HG03432 (cell line): ENCODE measurements around the gene TSPAN5.
A peak's percentile ranks its signal among the peaks of the same experiment; 100 is the strongest.

Experiments used
- ATAC-seq: cut with Tn5 transposase; IDR thresholded peaks from one replicate; pipeline ENCODE4 v1.9.1; 2021; ENCODE audit warnings: mild to moderate bottlenecking, moderate library complexity; ENCODE audit not compliant: unreplicated experiment

Gene TSPAN5

DNA sequence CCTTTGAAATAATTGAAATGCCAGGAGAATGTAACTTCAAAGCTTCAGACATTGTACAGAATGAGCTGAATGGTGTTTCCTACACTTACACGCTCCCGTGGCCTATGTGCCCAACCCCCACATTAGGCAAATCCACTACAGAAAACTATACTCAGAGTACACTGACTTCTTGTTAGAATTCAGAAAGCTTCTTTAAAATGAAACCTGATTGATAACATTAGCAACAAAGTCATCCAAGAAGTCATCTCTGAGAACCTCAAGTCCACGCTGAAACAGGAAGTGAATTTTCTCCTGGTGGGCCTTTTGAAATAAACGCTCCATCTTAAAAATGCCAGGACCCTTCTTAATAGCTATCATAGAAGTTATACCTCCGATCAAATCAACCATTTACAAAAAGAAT, 136.3 kb downstream of the TSPAN5 start:
- no peak for ATAC-seq

DNA sequence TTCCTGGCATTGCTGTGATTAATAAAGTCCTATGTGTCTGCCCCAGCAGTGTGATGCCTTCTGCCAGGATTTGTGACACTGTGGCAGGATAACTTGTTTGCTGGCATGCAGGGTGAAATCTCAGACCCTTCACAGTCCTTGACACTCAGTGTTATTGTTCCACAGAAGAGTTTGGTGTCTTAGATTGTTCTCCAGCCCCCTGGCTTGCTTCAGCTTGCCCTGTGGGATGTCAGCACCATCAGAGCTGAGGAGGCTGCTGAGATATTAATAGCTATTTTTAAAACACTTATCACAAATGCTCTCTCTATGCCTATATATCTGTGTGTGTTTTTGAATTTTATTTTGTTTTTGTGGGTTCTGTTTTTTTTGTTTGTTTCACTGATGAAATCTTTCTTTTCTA, 136.9 kb downstream of the TSPAN5 start:
- ATAC-seq: no peak

DNA sequence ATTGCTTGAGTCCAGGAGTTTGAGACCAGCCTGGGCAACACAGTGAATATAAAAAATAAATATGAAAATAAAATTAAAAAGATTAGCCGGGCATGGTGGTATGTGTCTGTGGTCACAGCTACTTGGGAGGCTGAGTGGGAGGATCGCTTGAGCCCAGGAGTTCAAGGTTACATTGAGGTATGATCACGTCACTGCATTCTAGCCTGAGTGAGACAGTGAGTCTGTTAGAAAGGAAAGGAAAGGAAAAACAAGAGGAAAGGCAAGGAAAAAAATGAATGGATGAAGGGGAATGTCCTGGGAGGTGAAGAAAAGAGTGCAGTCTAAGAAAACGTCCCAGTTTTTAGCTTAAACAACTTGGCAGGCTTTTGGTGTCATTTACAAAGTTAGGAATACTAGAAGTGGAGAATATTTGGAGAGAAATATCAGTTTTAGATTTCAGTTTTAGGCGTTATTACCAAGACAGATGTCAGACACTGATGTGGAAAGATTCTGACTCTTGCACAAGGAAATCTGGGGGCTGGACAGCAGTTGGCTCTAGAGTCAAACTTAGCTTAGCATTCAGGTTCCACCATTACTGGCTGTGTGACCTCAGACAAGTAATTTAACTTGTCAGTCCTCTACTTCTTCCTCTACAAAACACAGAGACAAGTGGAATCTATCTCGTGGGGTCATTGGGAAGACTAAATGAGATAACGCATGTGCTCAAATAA, 139.0 kb downstream of the TSPAN5 start:
- ATAC-seq: no peak

DNA sequence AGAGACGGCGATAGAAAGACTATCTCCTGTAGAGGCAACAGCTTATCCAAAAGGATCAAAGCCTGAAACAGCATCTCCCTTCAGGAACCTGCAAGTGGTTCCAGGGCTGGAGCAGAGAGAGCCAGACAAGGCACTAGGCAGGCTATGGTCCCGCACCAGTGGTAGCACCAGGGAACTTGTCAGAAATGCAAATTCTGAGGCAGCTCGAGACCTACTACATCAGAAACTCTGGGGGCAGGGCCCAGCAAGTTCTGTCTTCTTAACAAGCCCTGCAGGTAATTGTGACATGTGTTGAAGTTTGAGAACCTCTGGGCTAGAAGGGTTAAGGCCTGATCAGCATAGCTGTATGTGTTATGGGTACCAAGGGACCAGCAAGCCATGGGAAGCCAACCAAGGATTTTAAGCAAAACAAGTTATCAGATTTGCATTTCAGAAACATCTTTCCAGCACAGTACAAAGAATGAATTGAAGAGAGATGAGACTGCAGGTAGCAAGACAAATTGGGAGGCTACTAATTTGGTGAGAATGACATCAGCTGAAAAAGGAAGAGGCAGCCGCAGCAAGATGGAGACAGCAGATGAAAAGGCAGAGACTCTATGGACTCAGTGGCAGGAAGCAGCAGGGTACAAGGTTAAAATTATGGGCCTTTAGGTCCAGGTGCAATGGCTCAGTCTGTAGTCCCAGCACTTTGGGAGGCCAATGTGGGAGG, 139.7 kb downstream of the TSPAN5 start:
- ATAC-seq: peak; percentile 97

DNA sequence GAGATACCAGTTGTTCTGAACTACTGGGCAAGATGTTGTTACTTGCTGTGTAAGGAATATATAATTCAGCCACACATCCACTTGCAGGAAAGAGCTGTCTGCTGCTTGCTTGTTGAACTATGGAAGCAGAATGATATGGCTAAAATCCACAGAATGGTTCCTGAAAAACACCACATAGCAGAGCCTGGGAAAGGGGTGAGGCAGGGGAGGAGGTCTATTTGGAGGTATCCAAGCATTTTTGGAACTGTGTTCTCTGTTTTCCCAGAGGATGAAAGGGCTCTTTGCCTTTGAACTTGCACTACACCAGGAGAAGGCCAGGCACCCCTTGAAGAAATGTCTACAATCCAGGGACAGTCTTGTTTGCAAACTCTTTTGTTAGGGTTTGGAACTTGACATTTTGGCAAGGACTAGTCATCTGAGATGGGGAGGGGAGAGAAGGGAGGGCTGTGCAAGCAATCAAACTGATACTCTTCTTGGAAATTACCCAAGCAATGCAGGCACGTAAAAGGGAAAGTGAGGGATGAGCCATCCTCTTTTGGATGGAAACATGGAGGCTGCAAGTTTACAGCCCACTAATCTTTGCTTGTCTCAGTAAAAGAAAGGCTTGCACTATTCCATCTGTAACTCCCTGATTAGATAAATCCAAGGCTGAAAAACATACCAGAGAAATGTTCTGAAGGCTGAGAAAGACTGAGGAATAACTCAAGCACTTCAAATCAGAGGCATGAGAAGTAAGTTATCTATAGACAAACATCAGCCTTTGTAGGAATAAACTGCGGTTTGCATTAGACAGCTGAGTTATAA, 141.0 kb downstream of the TSPAN5 start:
- no peak for ATAC-seq

DNA sequence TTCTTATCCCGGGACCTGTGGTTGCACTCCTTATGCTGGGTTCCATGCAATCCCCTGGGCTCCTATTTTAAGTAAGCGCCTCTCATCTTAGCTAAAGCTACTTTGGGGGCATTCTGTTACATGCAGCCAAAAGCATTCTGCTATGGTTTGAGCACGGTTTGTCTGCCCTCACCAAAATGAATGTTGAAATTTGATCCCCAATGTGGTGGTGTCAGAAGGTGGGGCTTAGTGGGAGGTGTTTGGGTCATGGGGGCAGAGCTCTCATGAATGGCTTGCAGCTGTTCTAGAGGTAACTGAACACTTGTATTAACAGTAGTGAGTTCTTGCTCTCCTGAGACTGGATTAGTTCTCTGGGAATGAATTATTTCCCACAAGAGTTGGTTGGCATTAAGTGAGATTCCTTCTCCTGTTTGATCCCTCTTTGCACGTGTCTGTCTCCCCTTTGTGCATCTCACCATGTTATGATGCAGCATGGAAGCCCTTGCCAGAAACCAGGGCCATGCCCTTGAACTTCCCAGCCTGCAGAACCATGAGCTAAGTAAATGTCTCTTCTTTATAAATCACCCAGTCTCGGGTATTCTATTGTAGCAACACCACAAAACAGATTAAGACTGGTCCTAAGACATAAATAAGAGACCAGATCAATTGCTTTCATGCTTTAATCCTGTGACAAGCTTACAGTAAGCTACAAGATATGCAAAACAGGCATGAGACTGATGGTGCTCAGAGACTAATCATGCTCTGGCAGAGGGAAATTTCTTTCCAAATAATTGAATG, 141.8 kb downstream of the TSPAN5 start:
- no peak for ATAC-seq

DNA sequence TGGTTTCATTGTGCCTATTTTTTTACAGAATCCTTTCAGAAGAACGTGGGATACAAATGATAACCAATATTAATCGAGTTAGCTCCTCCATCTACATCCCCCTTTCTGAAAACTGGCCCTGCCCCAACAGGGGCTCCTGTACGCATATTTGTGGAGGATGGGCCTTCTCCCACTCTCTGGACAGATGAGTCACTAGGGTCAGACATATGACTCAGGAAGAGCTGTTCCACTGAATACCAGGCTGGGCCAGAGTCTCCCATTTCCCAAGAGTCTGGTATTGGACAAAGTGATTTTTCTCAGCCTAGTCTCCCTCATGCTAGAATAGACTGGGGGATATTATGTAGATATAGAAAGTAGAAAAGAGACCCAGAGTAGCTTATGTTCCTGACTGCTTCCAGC, 142.4 kb downstream of the TSPAN5 start:
- no peak for ATAC-seq

DNA sequence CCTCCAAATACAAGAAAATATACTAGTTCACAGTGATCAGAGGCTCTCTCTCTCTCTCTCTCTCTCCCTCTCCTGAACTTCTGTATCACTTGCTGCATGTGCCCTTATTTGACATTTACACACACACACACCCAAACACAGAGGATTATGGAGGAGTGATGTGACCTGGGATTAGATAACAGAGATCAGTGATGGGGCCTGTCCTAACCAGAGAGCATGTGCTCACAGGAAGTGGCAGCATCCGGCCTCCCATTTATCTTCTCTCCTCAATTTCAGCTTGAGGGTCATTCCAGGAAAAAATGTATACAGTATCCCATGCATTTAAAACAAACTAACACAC, 143.0 kb downstream of the TSPAN5 start:
- ATAC-seq: no peak

DNA sequence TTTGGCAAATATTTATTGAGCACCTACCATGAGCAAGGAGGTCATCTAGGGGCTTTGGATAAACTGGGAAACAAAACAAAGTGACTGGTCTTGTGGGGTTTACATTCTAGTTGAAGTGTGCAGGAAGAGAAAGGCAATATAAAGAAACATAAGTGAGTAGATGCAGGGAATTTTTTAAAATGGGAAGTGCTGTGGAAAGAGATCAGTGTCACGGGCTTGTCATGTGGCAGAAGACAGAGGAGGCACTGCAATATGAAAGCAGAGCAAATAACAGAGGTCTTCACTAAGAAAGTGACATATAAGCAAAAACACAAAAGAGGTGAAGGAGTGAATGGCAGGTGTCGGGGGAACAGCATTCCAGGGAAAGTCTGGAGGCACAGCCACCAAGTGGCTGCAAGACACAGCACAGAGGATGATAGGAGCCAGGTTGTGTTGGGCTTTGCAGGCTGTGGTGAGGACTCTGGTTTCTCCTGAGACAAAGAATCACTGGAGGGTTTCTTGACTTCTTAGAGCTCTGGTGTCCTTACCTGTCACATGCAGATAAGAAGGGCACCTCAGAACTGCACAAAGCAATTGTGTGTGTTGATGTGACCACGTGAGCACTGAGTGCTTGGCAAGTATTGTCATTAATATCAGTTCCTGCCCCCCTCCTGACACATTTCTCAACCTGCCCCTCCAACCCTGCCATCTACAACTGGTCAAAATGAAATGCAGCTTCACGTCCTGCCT, 143.5 kb downstream of the TSPAN5 start:
- no peak for ATAC-seq

DNA sequence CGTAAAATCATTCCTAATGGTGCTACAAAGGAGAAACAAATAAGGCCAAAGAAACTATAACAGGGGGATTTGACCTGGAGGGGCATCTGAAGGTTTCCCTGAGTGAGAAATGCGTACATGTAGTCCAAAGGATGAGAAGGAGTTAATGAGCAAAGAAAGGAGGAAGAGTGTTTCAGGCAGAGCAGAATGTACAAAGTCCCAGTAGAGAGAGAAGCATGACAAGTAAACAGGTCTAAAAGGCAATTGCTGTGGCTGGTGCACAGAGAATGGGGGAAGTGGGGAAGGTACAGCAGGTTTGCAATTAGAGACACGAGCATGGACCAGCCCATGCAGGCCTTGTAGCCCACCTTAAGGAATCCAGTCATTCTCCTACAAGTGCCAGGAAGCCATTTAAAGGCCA, 145.5 kb downstream of the TSPAN5 start:
- no peak for ATAC-seq

DNA sequence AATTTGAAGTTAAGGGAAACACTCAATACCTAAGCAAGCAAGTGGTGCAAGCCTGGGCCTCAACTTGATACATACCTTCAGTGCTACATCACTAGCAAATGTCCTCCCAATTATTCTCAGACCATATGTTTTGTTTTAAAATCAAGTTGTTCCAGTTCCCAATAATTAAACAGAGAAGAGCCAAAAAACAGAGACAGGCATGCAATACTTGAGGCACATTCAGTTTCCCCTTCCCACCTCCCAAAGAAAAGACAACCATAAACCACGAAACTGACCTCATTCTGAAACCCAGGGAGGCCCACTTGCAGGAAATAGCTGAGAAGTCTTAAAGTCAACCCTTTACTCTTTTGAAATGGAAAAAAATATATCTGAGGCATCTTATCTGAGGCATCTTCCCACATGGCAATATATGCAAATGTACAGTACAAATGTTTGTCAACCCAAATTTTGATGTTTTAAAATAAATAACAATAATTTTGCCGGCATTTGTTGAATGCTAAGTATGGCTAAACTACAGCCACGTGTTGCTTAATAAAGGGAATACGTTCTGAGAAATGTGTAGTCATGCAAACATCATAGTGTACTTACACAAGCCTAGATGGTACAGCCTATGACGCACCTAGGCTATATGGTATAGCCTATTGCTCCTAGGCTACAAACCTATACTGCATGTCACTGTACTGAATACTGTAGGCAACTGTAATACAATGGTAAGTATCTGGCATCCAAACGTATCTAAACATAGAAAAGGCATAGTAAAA, 147.5 kb downstream of the TSPAN5 start:
- ATAC-seq: peak; percentile 52

DNA sequence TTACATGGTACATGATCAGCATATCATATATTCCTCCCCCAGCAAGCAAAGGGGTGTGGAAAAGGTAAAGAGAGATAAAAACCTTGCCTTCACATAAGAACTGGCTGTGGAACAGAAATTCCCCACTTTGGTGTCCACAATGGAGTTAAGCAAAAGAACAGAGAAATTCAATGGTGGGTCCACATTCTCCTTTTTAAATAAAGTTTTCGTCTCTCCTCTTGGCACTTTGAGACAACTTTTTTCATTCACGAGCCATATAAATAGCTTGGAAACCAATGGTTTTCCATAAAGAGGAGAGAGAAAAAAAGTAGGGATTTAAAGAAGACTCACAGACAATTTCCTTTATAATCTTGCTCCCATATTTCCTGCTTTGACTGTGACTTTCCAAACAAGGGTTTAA, 148.1 kb downstream of the TSPAN5 start:
- no peak for ATAC-seq

DNA sequence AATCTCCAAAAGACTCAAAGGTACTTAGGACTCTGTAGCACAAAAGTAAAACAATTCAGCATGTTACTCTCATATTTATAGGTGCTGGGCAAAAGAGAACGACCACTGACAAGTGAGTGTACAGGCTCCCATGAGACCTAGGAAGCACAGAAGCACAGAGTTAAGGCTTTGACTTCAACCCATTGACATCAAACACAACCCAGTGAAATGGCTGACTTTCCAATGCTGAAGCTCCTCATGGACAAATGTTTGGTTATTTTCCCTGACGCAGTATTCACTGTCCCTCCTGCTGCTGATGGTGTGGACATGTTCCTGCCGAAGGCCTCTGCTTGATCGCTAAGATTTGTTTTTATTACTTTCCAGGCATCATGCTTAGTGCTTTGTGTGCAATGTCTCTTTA, 148.7 kb downstream of the TSPAN5 start:
- ATAC-seq: no peak

DNA sequence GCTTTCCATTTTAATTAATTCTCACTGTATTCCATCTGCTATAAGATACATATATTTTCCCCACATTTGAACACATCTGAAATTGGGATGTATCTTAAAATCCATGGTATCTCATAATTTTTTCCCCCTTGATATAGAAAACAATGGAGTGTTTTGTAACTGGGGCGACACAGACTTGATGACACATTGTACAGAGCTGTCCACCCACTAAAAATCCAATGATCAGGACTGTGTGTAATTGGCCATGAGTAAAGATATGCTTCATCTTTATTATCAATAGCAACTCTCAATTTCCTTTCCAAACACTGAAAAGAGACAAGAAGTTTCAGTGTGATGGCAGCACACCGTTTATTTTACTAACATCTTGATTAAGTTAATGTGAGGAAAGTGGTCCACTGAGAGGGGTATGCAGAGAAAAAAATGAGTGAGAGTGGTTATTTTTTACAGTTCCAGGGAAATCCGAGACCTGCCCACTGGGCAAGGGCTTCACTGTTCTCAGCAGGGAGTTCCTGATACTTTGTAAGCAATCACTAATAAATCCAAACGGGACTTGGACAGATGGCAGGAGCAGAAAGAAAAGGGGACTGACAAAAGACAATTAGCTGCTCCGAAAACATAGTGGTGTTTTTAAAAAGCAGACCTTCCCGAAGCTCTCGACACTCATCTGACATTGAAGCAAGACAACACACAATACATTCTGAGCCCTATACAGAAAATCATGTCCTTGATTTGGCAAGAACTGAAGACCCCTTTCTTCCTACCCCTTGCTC, 149.4 kb downstream of the TSPAN5 start:
- no peak for ATAC-seq

DNA sequence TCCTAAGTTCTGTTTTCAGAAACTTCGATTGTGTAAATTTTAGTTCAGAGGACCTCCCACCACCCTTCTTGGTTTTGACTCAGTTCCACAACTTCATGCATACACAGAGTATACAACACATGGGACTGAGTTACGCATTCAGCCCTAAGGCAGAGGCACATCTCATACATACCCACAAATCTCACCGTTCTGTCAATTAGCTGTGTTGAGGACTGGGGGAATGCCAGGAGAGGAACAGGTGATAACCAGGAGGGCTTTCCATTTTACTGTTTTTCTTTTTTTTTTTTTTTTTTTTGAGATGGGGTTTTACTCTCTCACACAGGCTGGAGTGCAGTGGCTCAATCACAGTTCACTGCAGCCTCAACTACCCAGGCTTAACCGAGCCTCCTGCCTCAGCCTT, 150.2 kb downstream of the TSPAN5 start:
- ATAC-seq: no peak

DNA sequence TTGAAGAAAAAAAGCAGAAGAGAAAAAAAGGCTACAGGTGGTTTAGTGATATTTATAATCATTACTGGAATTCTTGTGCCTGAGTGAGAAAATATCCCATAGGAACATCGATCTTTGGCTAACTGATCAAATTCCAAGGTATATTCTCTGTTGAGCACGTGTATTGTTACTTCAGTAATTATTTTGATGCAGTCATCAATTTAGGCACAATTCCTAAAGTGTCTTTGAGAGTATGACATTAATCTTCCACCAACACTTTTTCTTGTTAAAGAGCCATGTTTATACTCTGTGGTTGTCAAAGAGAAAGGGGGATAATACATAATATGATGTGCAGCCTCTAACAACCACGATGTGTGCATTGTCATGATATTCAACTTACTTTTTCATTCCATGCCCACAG, 151.1 kb downstream of the TSPAN5 start:
- no peak for ATAC-seq

DNA sequence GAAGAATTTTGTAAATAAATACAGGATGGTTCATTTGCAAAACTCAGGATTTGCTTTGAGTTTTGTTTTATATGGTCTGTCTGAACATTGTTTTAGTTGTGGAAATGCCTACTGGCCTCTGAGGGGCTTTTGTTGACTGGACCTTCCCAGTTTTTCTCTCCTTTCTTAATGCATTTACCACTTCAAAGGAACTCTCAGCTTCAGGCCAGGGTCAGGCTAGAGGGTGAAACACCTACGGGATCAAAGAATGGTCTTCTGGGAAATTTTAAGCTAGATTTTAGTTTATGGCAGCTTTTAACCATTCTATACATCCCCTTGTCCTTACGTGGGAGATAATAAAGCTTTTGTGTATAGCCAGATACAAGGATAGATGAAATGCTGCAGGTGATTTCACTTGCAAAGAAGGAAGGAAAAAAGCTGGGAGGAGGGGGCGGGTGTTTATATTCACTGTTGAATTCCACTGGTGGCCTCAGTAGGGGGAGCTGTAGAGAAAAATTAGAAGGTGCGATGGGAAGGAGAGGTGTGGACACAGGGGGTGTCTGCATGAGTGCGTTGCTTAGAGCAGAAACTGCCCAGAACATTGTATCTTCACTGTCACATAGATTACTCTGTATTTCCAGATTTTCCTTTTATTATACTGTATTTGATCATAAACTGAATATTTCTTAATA, 151.8 kb downstream of the TSPAN5 start:
- no peak for ATAC-seq

DNA sequence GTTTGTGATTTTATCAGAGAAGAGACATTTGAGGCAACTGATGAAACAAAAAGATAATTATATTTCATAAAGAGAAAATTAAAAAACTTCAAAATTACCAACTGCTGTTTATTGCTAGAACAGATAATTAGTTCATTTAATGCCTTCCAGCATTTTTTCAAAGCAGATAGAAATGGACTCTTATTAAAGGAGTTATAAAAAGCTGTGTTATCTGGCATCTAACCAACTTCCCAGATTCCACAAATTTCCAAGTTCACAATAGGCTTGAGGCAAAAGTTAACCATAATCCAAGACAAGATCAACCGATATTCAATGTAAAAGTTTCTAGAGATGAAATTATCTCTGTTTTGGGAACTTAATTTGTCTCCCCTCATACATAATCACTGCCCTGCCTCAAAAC, 152.4 kb downstream of the TSPAN5 start:
- ATAC-seq: no peak

DNA sequence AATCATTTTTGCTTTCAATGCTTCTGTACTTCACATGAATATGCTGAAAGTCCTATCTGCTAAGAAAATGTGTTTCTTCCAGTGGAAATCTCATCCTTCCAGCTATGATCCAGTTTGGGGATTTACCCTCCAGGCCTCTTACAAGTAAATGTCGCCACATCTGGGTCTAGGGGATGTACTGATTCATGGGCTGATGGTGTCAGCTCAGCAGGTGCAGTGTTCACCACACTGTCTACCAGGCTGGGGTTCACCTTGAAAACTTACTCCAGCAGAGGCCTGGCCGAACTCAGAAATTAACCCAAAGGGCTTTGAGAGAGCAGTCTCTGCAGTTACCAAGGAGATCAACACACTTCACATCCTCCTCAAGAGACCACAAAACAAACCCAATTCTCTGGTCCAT, 154.3 kb downstream of the TSPAN5 start:
- ATAC-seq: no peak
